ENCODE data around the gene SGK1. TPM values are rescaled to one million over a fixed set of nuclear protein-coding genes. Genes with fewer than 3 reads are reported as not detected.

The SGK1 gene
- total and polyA plus RNA-seq, 10 of the 15 experiments (the other 5 are each of a cell fraction or from before 2014, with no cell fraction given), result 0.62 to 5.1 (median 2.9) TPM

DNA sequence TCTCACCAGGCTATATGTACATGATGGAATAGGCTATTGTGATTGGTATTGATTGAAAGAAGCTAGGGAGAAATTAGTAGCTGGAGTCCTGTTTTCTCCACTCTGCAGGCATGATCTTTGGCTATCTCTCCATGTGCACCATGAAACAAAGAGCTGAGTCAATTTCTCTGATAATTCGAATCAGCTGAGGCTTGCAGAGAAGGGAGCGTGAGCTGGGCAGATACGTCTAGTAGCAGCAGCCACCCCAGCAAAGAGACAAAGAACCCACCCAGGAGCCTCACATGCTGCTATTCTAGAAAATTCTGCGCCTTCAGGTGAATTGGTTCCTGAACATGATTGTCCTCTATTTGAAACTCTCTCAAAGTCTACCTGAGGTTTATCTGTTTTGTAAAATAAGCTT, 6.9 kb upstream of the SGK1 start:
- FAIRE-seq (no peak), DNase-seq (ENCODE audit: low read depth, low spot score) (no peak), ATAC-seq (no peak)
- intact Hi-C loops (cut with micrococcal nuclease; ENCODE audit: unreplicated experiment), result no loop called here
- Histone ChIP-seq H3K36me3 (ENCODE audit: control insufficient read depth in 2 of 2, insufficient read depth in 2 of 2, low read length in 1 of 2) (no peaks in the 10 kb centered on the region), H3K4me2 (ENCODE audit: control insufficient read depth, insufficient read depth) (no peak overlapping the region), H2AFZ (ENCODE audit: control insufficient read depth, low read depth, low read length) (no peak overlapping the region), H3K9me3 (replicated peaks; ENCODE audit: control insufficient read depth, insufficient read depth, low read length) (peaks cover 4% of the 10 kb centered on the region; the same call in 2 of the 3 replicates), H3K27ac (ENCODE audit: control insufficient read depth, insufficient read depth) (no peak overlapping the region), H3K4me1 (ENCODE audit: control insufficient read depth, insufficient read depth, low read length) (no peaks in the 10 kb centered on the region), H3K79me2 (ENCODE audit: control insufficient read depth, insufficient read depth, low read length) (no peaks in the 10 kb centered on the region), H3K27me3 (replicated peaks in 1 of 2; ENCODE audit: control insufficient read depth in 2 of 2, insufficient read depth in 2 of 2, low read length in 1 of 2) (peaks cover 0 to 2% of the 10 kb centered on the region in 2 experiments; a peak in 1 of 4 replicates), H4K20me1 (ENCODE audit: control insufficient read depth, insufficient read depth) (no peaks in the 10 kb centered on the region), H3K4me3 (no peak overlapping the region), H3K9ac (ENCODE audit: control insufficient read depth, insufficient read depth, low read length) (no peak overlapping the region)
- in situ Hi-C loops (cut with MboI), result no loop called here
- ChIA-PET SMC1A (ENCODE audit: uncharacterized antibody, unreplicated experiment) (interaction anchor here (0.8 to 1.4 kb wide), 4 partner anchors 11 to 42 kb away, joined by 3 to 4 read pairs (median 3); no protein-coding TSS in a partner anchor), POLR2A (no interaction called here), RAD21 (ENCODE audit: unreplicated experiment) (interaction anchor here (0.5 kb wide), 1 partner anchor 9 kb away, joined by 3 read pairs; no protein-coding TSS in a partner anchor), CTCF (interaction anchor here (1.0 kb wide), 1 partner anchor 615 kb away, joined by 3 read pairs; no protein-coding TSS in a partner anchor)
- TF ChIP-seq, protein P1, sequence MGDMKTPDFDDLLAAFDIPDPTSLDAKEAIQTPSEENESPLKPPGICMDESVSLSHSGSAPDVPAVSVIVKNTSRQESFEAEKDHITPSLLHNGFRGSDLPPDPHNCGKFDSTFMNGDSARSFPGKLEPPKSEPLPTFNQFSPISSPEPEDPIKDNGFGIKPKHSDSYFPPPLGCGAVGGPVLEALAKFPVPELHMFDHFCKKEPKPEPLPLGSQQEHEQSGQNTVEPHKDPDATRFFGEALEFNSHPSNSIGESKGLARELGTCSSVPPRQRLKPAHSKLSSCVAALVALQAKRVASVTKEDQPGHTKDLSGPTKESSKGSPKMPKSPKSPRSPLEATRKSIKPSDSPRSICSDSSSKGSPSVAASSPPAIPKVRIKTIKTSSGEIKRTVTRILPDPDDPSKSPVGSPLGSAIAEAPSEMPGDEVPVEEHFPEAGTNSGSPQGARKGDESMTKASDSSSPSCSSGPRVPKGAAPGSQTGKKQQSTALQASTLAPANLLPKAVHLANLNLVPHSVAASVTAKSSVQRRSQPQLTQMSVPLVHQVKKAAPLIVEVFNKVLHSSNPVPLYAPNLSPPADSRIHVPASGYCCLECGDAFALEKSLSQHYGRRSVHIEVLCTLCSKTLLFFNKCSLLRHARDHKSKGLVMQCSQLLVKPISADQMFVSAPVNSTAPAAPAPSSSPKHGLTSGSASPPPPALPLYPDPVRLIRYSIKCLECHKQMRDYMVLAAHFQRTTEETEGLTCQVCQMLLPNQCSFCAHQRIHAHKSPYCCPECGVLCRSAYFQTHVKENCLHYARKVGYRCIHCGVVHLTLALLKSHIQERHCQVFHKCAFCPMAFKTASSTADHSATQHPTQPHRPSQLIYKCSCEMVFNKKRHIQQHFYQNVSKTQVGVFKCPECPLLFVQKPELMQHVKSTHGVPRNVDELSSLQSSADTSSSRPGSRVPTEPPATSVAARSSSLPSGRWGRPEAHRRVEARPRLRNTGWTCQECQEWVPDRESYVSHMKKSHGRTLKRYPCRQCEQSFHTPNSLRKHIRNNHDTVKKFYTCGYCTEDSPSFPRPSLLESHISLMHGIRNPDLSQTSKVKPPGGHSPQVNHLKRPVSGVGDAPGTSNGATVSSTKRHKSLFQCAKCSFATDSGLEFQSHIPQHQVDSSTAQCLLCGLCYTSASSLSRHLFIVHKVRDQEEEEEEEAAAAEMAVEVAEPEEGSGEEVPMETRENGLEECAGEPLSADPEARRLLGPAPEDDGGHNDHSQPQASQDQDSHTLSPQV (IDR thresholded peaks at IDR 0.05), result no peak
- no peak for TF ChIP-seq ZBED1 (IDR thresholded peaks at IDR 0.05; ENCODE audit: borderline replicate concordance)
- TF ChIP-seq TAF1 (IDR thresholded peaks at IDR 0.05; ENCODE audit: borderline replicate concordance, low read depth, low read length), result no peak
- no peak for TF ChIP-seq NR2C2 (IDR thresholded peaks at IDR 0.05; ENCODE audit: borderline replicate concordance, control insufficient read depth, insufficient read length, low read depth)
- no peak for TF ChIP-seq FOS (IDR thresholded peaks at IDR 0.05; ENCODE audit: borderline replicate concordance, extremely low read depth, insufficient read length)
- TF ChIP-seq ZZZ3 (IDR thresholded peaks at IDR 0.05; ENCODE audit: control insufficient read depth, insufficient read length, low read depth), result no peak
- TF ChIP-seq BHLHE40 (IDR thresholded peaks at IDR 0.05; ENCODE audit: borderline replicate concordance in 1 of 2, low read depth in 2 of 2, low read length in 1 of 2), result no peak
- TF ChIP-seq, protein P2, sequence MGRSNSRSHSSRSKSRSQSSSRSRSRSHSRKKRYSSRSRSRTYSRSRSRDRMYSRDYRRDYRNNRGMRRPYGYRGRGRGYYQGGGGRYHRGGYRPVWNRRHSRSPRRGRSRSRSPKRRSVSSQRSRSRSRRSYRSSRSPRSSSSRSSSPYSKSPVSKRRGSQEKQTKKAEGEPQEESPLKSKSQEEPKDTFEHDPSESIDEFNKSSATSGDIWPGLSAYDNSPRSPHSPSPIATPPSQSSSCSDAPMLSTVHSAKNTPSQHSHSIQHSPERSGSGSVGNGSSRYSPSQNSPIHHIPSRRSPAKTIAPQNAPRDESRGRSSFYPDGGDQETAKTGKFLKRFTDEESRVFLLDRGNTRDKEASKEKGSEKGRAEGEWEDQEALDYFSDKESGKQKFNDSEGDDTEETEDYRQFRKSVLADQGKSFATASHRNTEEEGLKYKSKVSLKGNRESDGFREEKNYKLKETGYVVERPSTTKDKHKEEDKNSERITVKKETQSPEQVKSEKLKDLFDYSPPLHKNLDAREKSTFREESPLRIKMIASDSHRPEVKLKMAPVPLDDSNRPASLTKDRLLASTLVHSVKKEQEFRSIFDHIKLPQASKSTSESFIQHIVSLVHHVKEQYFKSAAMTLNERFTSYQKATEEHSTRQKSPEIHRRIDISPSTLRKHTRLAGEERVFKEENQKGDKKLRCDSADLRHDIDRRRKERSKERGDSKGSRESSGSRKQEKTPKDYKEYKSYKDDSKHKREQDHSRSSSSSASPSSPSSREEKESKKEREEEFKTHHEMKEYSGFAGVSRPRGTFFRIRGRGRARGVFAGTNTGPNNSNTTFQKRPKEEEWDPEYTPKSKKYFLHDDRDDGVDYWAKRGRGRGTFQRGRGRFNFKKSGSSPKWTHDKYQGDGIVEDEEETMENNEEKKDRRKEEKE (IDR thresholded peaks at IDR 0.05), result no peak
- TF ChIP-seq E2F4 (IDR thresholded peaks at IDR 0.05; ENCODE audit: low read depth, low read length), result no peak
- TF ChIP-seq NFYA (IDR thresholded peaks at IDR 0.05; ENCODE audit: borderline replicate concordance, low read depth, low read length), result no peak
- BruUV-seq (replicated peaks), result no TSS peak
- 56% methylated on average over 4 of the region's 4 CpGs for WGBS (ENCODE audit: insufficient coverage, insufficient replicate concordance, low lambda C conversion rate, missing lambda C conversion rate)
